ENCODE measurements around the gene SPATA21.

GRCh38 chr1:16398371-16398953, 38.8 kb downstream of the SPATA21 start:
- TF ChIP-seq, protein P1, sequence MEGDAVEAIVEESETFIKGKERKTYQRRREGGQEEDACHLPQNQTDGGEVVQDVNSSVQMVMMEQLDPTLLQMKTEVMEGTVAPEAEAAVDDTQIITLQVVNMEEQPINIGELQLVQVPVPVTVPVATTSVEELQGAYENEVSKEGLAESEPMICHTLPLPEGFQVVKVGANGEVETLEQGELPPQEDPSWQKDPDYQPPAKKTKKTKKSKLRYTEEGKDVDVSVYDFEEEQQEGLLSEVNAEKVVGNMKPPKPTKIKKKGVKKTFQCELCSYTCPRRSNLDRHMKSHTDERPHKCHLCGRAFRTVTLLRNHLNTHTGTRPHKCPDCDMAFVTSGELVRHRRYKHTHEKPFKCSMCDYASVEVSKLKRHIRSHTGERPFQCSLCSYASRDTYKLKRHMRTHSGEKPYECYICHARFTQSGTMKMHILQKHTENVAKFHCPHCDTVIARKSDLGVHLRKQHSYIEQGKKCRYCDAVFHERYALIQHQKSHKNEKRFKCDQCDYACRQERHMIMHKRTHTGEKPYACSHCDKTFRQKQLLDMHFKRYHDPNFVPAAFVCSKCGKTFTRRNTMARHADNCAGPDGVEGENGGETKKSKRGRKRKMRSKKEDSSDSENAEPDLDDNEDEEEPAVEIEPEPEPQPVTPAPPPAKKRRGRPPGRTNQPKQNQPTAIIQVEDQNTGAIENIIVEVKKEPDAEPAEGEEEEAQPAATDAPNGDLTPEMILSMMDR (IDR thresholded peaks at IDR 0.05 in 2 of 3, conservative IDR thresholded peaks at IDR 0.05 in 1 of 3; ENCODE audit: control insufficient read depth in 2 of 3, extremely low read depth in 1 of 3, insufficient read depth in 1 of 3, low read depth in 3 of 3, low read length in 3 of 3) = no peak
- TF ChIP-seq SP1 (IDR thresholded peaks at IDR 0.05; ENCODE audit: low read depth, low read length) = no peak
- TF ChIP-seq, protein P2, sequence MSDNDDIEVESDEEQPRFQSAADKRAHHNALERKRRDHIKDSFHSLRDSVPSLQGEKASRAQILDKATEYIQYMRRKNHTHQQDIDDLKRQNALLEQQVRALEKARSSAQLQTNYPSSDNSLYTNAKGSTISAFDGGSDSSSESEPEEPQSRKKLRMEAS (IDR thresholded peaks at IDR 0.05; ENCODE audit: low read depth, low read length) = no peak
- TF ChIP-seq NFYA (IDR thresholded peaks at IDR 0.05; ENCODE audit: borderline replicate concordance, low read depth, low read length) = no peak
- no peak for TF ChIP-seq CHD2 (IDR thresholded peaks at IDR 0.05; ENCODE audit: borderline replicate concordance, low read depth, low read length)
- no peak for TF ChIP-seq RFX5 (IDR thresholded peaks at IDR 0.05; ENCODE audit: low read depth, low read length)
- TF ChIP-seq TAF1 (IDR thresholded peaks at IDR 0.05; ENCODE audit: borderline replicate concordance, low read depth, low read length) = no peak
- TF ChIP-seq BRCA1 (IDR thresholded peaks at IDR 0.05; ENCODE audit: low read depth, low read length) = no peak
- no peak for TF ChIP-seq NFYB (IDR thresholded peaks at IDR 0.05; ENCODE audit: insufficient read depth, low read depth, low read length)
- TF ChIP-seq, protein P3, sequence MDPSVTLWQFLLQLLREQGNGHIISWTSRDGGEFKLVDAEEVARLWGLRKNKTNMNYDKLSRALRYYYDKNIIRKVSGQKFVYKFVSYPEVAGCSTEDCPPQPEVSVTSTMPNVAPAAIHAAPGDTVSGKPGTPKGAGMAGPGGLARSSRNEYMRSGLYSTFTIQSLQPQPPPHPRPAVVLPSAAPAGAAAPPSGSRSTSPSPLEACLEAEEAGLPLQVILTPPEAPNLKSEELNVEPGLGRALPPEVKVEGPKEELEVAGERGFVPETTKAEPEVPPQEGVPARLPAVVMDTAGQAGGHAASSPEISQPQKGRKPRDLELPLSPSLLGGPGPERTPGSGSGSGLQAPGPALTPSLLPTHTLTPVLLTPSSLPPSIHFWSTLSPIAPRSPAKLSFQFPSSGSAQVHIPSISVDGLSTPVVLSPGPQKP (IDR thresholded peaks at IDR 0.05; ENCODE audit: low read depth, low read length) = no peak

All from GM12878 (cell line).